Measurements from ENCODE around the gene PTGDS. TPM values are rescaled to one million over a fixed set of nuclear protein-coding genes. Genes with fewer than 3 reads are reported as not detected.

PTGDS gene
- total RNA-seq, 1 donor from 2014 or later = 76.8 TPM

DNA sequence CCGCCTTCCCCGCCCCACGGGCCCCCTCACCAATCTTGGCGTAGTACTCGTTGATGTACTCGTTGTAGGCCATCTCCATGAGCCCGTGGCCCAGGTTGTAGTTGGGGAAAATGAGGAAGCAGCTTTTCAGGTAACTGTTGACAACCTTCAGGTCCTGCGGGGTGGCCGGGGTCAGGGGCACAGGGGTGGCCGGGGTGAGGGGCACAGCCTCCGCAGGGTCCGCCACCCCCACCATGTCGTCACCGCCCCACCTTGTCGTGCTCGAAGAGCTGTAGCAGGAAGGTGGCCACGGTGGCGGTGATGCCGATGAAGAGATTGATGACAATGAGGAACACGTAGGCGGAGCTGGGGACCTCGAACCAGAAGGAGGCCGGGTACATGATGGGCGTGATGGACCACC lies 33.9 kb downstream of the PTGDS start:
- Mint-ChIP-seq H3K9me3 (ENCODE audit: low read depth) (no peaks in the 10 kb centered on the region), H3K4me3 (ENCODE audit: unreplicated experiment) (no peak overlapping the region), H3K27ac (ENCODE audit: unreplicated experiment) (no peak overlapping the region), H3K36me3 (ENCODE audit: low read depth) (peaks cover 6% of the 10 kb centered on the region), H3K4me1 (ENCODE audit: low read depth) (no peaks in the 10 kb centered on the region), H3K27me3 (ENCODE audit: low read depth) (no peaks in the 10 kb centered on the region)
- TF ChIP-seq, protein P1, sequence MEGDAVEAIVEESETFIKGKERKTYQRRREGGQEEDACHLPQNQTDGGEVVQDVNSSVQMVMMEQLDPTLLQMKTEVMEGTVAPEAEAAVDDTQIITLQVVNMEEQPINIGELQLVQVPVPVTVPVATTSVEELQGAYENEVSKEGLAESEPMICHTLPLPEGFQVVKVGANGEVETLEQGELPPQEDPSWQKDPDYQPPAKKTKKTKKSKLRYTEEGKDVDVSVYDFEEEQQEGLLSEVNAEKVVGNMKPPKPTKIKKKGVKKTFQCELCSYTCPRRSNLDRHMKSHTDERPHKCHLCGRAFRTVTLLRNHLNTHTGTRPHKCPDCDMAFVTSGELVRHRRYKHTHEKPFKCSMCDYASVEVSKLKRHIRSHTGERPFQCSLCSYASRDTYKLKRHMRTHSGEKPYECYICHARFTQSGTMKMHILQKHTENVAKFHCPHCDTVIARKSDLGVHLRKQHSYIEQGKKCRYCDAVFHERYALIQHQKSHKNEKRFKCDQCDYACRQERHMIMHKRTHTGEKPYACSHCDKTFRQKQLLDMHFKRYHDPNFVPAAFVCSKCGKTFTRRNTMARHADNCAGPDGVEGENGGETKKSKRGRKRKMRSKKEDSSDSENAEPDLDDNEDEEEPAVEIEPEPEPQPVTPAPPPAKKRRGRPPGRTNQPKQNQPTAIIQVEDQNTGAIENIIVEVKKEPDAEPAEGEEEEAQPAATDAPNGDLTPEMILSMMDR (IDR thresholded peaks at IDR 0.05) = no peak
- no peak for DNase-seq (ENCODE audit: low spot score)

DNA sequence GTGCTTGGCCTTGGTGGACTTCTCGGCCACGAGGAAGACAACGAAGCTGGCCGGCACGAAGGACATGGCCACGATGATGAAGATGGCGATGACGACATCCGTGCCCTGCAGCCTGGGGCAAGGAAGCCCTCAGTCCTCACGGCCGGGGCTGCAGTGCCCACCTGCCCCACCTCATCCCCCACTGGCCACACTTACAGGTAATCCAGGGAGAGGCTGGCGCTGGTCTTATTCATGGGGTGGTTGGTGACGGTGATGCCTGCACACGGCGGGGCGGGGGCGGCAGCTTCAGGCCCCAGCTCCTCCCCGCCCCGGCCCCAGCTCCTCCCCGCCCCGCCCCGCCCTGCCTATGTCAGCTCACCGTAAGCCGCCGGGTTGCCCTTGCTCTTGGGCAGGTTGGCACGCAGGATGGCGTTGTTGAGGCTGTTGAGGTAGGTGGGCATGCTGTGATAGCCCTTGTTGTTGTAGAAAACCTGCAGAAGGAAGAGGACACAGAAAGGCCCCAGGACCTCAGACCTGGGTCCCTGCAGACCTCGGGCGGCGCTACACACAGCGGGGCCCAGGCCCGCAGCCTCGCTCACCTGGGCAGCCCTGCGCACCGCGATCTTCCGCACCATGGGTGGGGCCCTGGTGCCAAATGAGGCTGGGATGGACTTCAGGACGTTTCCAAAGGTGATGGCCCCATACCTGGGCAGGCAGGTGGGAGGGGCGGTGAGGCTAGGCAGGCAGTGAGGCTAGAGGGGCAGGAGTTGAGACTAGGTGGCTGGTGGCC lies 34.8 kb downstream of the PTGDS start:
- no peaks in the 10 kb centered on the region for H3K4me1 Mint-ChIP-seq (ENCODE audit: low read depth)
- H3K4me3 Mint-ChIP-seq (ENCODE audit: unreplicated experiment) = no peak overlapping the region
- TF ChIP-seq, protein P1 (IDR thresholded peaks at IDR 0.05) = no peak
- no peaks in the 10 kb centered on the region for H3K27me3 Mint-ChIP-seq (ENCODE audit: low read depth)
- H3K9me3 Mint-ChIP-seq (ENCODE audit: low read depth) = no peaks in the 10 kb centered on the region
- DNase-seq (ENCODE audit: low spot score) = no peak
- no peak overlapping the region for H3K27ac Mint-ChIP-seq (ENCODE audit: unreplicated experiment)
- peaks cover 9% of the 10 kb centered on the region for H3K36me3 Mint-ChIP-seq (ENCODE audit: low read depth)

DNA sequence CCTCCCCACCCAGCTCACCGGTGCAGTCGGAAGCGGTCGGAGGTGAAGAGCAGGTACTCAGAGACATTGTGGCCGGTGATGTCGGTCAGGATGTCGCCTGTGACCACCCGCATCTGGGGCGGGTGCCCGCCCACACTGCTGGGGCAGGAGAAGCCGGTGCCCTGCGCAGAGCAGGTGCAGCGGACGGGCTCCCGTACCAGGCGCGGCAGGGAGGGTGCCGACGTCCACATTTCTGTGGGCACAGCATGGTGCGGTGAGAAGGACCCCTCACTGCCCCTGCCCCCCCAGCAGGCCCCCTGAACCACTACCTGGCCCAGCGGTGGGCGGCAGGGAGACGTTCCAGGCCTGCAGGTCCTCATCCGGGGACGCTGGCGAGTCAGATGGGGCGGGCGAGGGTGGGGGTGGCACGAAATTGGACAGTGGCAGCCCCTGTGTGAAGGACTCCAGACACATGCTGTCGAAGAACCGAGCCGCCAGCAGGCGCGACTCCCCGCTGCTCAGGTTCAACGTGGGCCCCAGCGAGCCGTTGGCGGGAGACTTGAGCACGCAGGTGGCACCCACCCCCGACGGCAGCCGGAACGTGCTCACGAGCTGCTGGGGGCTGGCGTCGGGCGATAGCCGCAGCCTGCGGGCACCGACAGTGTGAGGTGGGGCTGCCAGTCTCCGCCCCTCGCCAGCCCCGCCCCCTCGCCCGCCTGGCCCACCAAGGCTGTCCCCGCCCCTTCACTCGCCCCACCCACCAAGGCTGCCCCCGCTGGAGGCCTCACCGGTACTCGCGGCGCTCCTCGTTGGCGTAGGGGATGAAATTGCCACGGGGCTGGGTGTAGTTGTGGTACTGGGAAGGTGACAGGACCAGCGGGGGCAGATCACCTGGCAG lies 35.6 kb downstream of the PTGDS start:
- Mint-ChIP-seq H3K4me1 (ENCODE audit: low read depth) (no peaks in the 10 kb centered on the region), H3K27me3 (ENCODE audit: low read depth) (no peaks in the 10 kb centered on the region), H3K27ac (ENCODE audit: unreplicated experiment) (no peak overlapping the region), H3K36me3 (ENCODE audit: low read depth) (peaks cover 10% of the 10 kb centered on the region), H3K4me3 (ENCODE audit: unreplicated experiment) (no peak overlapping the region), H3K9me3 (ENCODE audit: low read depth) (no peaks in the 10 kb centered on the region)
- DNase-seq (ENCODE audit: low spot score) = no peak
- TF ChIP-seq, protein P1 (IDR thresholded peaks at IDR 0.05) = no peak

DNA sequence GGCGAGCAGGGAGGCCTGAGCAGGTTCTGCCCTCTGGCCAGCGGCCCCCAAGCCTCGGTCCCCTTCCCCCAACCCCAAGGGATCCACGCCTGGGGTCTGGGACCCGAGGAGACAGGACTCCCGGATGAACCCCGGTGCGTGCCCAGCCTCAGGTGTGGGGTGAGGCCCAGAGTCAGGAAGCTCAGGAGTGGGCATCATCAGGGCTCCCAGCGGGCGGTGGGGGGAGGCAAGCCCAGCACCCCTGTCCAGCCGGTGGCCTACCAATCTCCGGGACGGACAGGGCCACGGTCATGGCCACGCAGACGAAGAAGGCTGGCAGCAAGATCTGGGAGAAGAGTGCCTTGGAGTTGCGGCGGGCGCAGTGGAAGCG lies 36.3 kb downstream of the PTGDS start:
- H3K4me1 Mint-ChIP-seq (ENCODE audit: low read depth) = no peaks in the 10 kb centered on the region
- no peak overlapping the region for H3K27ac Mint-ChIP-seq (ENCODE audit: unreplicated experiment)
- peaks cover 11% of the 10 kb centered on the region for H3K36me3 Mint-ChIP-seq (ENCODE audit: low read depth)
- H3K4me3 Mint-ChIP-seq (ENCODE audit: unreplicated experiment) = no peak overlapping the region
- H3K27me3 Mint-ChIP-seq (ENCODE audit: low read depth) = no peaks in the 10 kb centered on the region
- H3K9me3 Mint-ChIP-seq (ENCODE audit: low read depth) = no peaks in the 10 kb centered on the region
- DNase-seq (ENCODE audit: low spot score) = no peak
- TF ChIP-seq, protein P1 (IDR thresholded peaks at IDR 0.05) = no peak

DNA sequence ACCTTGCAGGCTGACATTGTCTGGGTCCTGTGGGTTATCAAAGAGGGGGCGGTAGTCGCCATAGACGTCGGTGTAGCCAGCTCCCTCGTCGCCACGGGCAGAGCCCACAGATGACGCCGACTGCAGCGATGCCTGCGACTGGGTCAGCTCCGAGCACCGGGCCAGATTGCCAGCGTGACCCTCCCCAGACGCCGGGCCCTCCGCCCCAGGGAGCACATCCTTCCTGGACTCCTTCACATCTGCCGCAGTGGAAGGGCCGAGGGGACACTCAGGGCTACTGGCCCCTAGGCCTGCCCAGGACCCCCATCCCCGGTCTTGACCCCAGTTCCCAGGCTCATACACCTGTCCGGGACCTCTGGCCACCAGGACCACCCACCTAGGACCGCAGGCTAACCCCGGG lies 36.9 kb downstream of the PTGDS start:
- TF ChIP-seq, protein P1 (IDR thresholded peaks at IDR 0.05) = no peak
- Mint-ChIP-seq H3K27ac (ENCODE audit: unreplicated experiment) (no peak overlapping the region), H3K27me3 (ENCODE audit: low read depth) (no peaks in the 10 kb centered on the region)

More for the DNA sequence above, 36.9 kb downstream of the PTGDS start:
- no peak overlapping the region for H3K4me3 Mint-ChIP-seq (ENCODE audit: unreplicated experiment)
- no peak for DNase-seq (ENCODE audit: low spot score)
- no peaks in the 10 kb centered on the region for H3K9me3 Mint-ChIP-seq (ENCODE audit: low read depth)
- H3K4me1 Mint-ChIP-seq (ENCODE audit: low read depth) = no peaks in the 10 kb centered on the region
- H3K36me3 Mint-ChIP-seq (ENCODE audit: low read depth) = peaks cover 12% of the 10 kb centered on the region
